Thymus (tissue), 11 donors: ENCODE measurements around the gene CTSW. TPM values are rescaled to one million over a fixed set of nuclear protein-coding genes. Genes with fewer than 3 reads are reported as not detected.
A peak's percentile ranks its signal among the peaks of the same experiment; 100 is the strongest.
"Not testable (repeated sequence)": the region's sequence is repeated elsewhere in the genome, so short reads cannot be mapped to it uniquely, and the experiment has no call there.

ENCODE experiments used
- DNase-seq, 9 donors: peaks; one replicate each; pipeline ENCODE4 v3.0.0-alpha.2; 2013; ENCODE audit warnings: low spot score in 9 of 9, low read depth in 6 of 9, missing footprints in 1 of 9
- H3K27ac ChIP-seq, 2 donors: one replicate each; pipeline ENCODE4 v1.5.1; 2013; ENCODE audit warnings: control low read depth in 1 of 2, low read depth in 1 of 2, low read length in 1 of 2, mild to moderate bottlenecking in 1 of 2, moderate library complexity in 1 of 2
- H3K27me3 ChIP-seq, 2 donors: one replicate each; pipeline ENCODE4 v1.5.1; 2013; ENCODE audit warnings: low read length in 1 of 2; ENCODE audit not compliant: control insufficient read depth in 2 of 2, insufficient read depth in 1 of 2
- H3K36me3 ChIP-seq, 2 donors: one replicate each; pipeline ENCODE4 v1.5.1; 2013; ENCODE audit warnings: low read length in 1 of 2, mild to moderate bottlenecking in 1 of 2, moderate library complexity in 1 of 2; ENCODE audit not compliant: control insufficient read depth in 2 of 2, insufficient read depth in 2 of 2
- H3K4me1 ChIP-seq, 2 donors: one replicate each; pipeline ENCODE4 v1.5.1; 2013; ENCODE audit warnings: low read length in 2 of 2; ENCODE audit not compliant: control insufficient read depth in 2 of 2, insufficient read depth in 2 of 2
- H3K4me3 ChIP-seq, 2 donors: one replicate each; pipeline ENCODE4 v1.5.1; 2013; ENCODE audit warnings: low read length in 2 of 2, control low read depth in 1 of 2, mild to moderate bottlenecking in 1 of 2
- H3K9me3 ChIP-seq, 2 donors: one replicate each; pipeline ENCODE4 v1.5.1; 2013; ENCODE audit warnings: low read length in 1 of 2, mild to moderate bottlenecking in 1 of 2; ENCODE audit not compliant: control insufficient read depth in 2 of 2, insufficient read depth in 1 of 2
- WGBS: extraction: QIAGEN DNeasy Blood & Tissue Kit; methylation state at CpG from one replicate; pipeline ENCODE4 v1.1.7; 2013; 5-methylcytosine and 5-hydroxymethylcytosine counted together
- polyA plus RNA-seq: library from polyadenylated mRNA; stranded (reverse); fragments of 200-250 nt; gene quantifications from one replicate; pipeline ENCODE4 v1.2.3, GENCODE V29; 2013
- total RNA-seq: library from RNA; stranded (reverse); fragments of 120-200 nt; gene quantifications from one replicate; pipeline ENCODE4 v1.2.4, GENCODE V29; 2013
- donor health status: healthy.

CTSW gene
- total and polyA plus RNA-seq, 2 donors, result 4.2 to 18.5 TPM

DNA sequence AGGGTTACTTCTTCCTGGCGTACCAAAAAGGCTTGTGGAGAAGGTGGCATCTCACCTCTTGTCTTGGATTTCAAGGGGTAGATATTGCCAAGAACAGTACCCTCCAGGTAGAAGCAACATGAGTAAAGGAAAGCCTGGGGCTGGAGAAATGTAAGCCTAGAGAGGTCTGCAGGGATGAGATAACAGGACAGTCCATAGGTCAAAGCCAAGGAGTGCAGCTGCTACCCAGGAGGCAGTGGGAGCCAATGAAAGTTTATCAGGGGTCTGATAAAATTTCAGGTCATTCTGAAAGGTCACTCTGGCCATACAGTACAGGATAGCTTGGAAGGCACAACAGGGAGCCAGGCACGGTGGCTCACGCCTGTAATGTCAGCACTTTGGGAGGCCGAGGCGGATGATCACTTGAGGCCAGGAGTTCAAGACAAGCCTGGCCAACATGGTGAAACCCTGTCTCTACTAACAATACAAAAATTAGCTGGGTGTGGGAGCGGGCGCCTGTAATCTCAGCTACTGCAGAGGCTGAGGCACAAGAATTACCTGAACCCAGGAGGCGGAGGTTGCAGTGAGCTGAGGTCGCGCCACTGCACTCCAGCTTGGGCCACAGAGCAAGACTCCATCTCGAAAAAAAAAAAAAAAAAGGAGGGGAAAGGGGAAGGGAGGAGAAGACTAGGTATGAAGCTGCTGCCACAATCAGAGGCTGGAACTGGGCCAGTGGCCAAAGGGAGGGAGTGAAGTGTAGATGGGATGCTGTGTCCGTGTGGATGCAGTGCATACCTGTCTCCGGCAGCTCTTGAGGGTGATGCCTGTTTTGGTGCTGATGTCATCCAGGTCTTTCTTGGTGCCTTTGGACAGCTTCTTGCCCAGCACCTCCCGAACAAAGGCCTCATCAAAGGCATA lies 7.4 kb downstream of the CTSW start:
- Histone ChIP-seq H3K4me1 (peaks cover 19 to 49% of the 10 kb centered on the region in 2 donors), H3K9me3 (peaks cover 0 to 7% of the 10 kb centered on the region in 2 donors)
- no peak for DNase-seq

DNA sequence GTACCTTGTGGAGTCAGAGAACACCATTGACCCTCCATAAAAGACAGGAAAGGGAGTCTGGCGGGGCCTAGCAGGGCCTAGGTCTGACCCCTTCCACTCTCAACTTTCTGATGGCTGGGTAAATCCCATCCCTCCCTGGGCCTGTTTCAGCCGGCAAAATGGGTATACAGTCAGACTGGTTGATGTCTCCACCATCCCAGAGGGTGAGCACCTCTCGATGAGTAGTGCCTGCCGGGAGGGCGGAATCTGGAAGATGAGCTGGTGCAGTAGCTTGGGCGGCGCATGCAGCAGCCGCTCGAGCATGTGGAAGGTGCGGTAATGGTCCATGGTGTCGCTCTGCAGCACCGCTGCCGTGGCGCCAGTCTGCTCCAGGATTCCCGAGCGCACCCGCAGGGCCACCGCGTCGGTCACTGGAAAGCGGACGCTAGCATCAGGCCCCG lies 8.1 kb downstream of the CTSW start:
- WGBS, result 9% methylated on average over 23 of the region's 23 CpGs
- peak overlapping the region; percentile 54 to 90 for H3K4me3 ChIP-seq
- H3K27ac ChIP-seq, result peak overlapping the region; percentile 77 to 95
- no peak for DNase-seq
- peaks cover 22 to 40% of the 10 kb centered on the region in 2 donors for H3K36me3 ChIP-seq
- H3K27me3 ChIP-seq, result no peaks in the 10 kb centered on the region
- peaks cover 0 to 7% of the 10 kb centered on the region in 2 donors for H3K9me3 ChIP-seq
- peaks cover 25 to 55% of the 10 kb centered on the region in 2 donors for H3K4me1 ChIP-seq

More for the DNA sequence above, 7.4 kb downstream of the CTSW start:
- WGBS, result 95% methylated on average over 14 of the region's 14 CpGs
- Histone ChIP-seq H3K27me3 (no peaks in the 10 kb centered on the region), H3K36me3 (peaks cover 26 to 47% of the 10 kb centered on the region in 2 donors), H3K27ac (no peak overlapping the region), H3K4me3 (peak overlapping the region in 1 of 2 donors; percentile 90)

DNA sequence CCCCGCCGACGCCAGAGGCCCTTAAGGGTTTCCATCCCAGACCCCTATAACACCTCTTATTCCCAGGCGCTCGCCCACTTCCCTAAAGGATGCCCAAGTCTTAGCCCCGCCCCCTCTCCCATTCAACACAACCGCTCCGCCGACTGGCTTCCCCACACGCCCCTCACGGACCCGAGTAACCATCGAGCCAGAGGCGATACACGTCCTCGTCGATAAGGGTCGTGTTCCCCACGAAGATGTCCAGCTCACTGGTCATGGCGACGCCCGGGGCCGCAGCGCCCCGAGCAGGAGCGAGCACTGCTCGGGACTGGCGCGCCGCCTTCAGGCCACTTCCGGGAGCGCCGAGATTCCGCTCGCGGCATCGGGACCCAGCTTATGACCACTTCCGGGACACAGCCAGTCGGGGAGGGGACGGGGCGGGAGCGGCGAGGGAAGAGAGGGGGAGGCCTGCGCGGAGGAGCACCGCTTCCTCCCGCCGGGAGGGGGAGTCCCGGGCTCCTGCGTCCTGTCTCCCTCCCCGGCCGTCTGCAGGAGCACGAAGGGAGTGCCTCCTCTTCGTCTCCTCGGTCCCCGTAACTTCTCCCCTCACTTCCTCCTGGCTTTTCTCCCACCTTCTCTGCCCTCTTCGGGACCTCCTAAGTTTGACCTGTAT lies 8.7 kb downstream of the CTSW start, which contains the start of gene FIBP:
Gene FIBP (minus strand): TSS at position 309 of the 652 bp plus-strand sequence. CDS start 53 bp downstream, at position 256.
- DNase-seq, result peak; percentile 82 to 96 (median 89)
- H3K4me3 ChIP-seq, result peak within 1 kb of the TSS; percentile 54 to 90
- no peaks in the 10 kb centered on the region for H3K27me3 ChIP-seq
- H3K9me3 ChIP-seq, result peaks cover 0 to 7% of the 10 kb centered on the region in 2 donors
- H3K27ac ChIP-seq, result peak within 1 kb of the TSS; percentile 92 to 95
- peaks cover 18 to 35% of the 10 kb centered on the region in 2 donors for H3K36me3 ChIP-seq
- H3K4me1 ChIP-seq, result peaks cover 27 to 61% of the 10 kb centered on the region in 2 donors
- under 1% methylated on average over 57 of the region's 57 CpGs for WGBS

DNA sequence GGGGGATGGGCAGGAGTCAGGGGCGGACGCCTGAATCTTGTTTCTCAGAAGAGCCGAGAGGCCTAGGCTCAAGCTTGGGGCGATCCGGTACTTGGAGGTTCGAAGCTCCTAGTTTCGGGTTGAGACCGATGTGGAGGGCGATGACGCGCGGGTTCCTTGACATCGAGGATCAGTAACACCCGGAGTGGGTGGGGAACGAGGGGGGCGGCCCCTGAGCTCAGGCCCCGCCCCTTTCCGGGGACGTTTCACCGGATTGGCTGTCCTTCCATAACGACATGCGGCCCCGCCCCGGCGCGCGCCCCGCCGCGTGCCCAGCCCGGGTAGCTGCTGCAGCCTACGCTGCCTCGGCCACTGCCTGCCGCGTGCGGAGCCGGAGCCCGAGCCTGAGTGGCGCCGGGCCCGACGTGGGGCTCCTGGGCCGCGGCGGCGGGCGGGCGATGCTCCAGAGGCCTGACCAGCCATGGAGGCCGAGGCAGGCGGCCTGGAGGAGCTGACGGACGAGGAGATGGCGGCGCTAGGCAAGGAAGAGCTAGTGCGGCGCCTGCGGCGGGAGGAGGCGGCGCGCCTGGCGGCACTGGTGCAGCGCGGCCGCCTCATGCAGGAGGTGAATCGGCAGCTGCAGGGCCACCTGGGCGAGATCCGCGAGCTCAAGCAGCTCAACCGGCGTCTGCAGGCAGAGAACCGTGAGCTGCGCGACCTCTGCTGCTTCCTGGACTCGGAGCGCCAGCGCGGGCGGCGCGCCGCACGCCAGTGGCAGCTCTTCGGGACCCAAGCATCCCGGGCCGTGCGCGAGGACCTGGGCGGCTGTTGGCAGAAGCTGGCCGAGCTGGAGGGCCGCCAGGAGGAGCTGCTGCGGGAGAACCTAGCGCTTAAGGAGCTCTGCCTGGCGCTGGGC lies 10.9 kb downstream of the CTSW start, which contains the start of gene CCDC85B:
Gene CCDC85B (plus strand): TSS at position 350 of the 895 bp plus-strand sequence. CDS start 111 bp downstream, at position 461.
- peaks cover 3 to 13% of the 10 kb centered on the region in 2 donors for H3K36me3 ChIP-seq
- peak within 1 kb of the TSS; percentile 73 to 90 for H3K4me3 ChIP-seq
- peak within 1 kb of the TSS; percentile 93 to 95 for H3K27ac ChIP-seq
- peaks cover 0 to 7% of the 10 kb centered on the region in 2 donors for H3K9me3 ChIP-seq
- DNase-seq, result peak; percentile 86 to 98 (median 96)
- peaks cover 37 to 65% of the 10 kb centered on the region in 2 donors for H3K4me1 ChIP-seq
- H3K27me3 ChIP-seq, result peaks cover 0 to 2% of the 10 kb centered on the region in 2 donors
- WGBS, result under 1% methylated on average over 94 of the region's 94 CpGs

DNA sequence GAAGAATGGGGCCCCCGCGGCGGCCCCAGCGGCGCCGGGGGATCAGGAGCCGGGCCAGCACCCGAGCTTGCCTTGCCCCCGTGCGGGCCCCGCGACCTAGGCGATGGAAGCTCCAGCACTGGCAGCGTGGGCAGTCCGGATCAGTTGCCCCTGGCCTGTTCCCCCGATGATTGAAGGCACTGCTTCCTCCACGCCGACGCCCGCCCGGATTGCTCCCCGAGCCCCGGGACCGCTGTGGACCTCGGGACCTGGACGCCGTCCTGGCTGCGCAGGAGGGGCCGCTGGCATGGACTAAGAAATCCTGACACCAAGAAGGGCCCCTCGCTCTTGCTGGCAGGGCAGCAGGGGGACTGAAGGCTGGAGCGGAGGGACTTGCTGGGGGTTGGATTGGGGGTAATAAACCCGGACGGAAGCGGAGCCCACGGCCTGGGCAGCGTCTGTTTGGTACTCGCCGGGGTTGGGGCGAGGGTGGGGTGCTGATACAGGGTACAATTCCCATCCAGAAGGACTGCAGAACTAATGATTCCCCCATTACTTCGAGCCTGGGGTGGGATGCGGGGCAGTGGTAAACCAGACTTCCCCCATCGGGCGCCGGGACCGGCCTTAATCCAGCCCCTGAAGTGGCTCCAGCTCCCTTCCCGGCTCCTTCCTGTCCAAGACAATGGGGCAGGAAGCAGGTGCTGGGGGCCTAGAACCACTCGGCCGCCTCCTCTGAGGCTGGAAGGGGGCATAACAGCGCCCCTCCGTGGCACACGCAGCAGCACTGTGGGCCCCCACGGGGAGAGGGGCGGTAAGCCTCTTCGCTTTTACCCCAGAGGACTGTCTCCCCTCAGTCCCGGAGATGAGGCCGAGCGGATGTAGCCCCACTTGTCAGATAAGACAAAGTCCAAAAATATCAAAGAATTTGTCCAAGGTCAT lies 11.8 kb downstream of the CTSW start:
- 3% methylated on average over 57 of the region's 57 CpGs for WGBS
- H3K36me3 ChIP-seq, result peaks cover 3 to 6% of the 10 kb centered on the region in 2 donors
- H3K4me1 ChIP-seq, result peaks cover 37 to 65% of the 10 kb centered on the region in 2 donors
- peaks cover 0 to 6% of the 10 kb centered on the region in 2 donors for H3K27me3 ChIP-seq
- H3K4me3 ChIP-seq, result peak overlapping the region; percentile 73 to 80
- peak overlapping the region; percentile 93 to 95 for H3K27ac ChIP-seq
- peaks cover 0 to 7% of the 10 kb centered on the region in 2 donors for H3K9me3 ChIP-seq
- DNase-seq, result peak in 3 of 9 donors; percentile 45 to 70 (median 50)

DNA sequence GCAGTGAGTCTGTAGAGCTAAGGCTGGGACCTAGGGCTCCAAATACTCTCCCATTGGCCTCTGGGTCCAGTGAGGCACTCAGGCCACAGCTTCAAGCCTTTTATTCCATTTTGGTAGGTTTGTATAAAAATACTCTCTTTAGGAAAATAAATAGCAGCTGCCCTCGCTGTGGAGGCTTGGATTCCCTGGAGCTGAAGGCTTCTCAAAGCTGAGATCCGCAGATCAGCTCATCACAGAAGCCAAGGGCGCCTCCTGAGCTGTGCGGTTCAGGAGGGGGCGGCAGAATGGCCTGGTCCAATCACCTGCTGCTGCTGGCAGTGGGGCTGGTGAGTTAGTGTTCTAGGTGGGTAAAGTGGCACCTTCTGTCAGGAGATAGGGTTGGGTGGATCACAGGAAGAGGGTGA lies 12.5 kb downstream of the CTSW start:
- peaks cover 37 to 63% of the 10 kb centered on the region in 2 donors for H3K4me1 ChIP-seq
- DNase-seq, H3K9me3 ChIP-seq, H3K36me3 ChIP-seq: not testable (repeated sequence)
- H3K4me3 ChIP-seq, result peak overlapping the region in 1 of 2 donors; percentile 80
- WGBS, result 84% methylated on average over 5 of the region's 5 CpGs
- peaks cover 0 to 11% of the 10 kb centered on the region in 2 donors for H3K27me3 ChIP-seq
- peak overlapping the region in 1 of 2 donors; percentile 95 for H3K27ac ChIP-seq

DNA sequence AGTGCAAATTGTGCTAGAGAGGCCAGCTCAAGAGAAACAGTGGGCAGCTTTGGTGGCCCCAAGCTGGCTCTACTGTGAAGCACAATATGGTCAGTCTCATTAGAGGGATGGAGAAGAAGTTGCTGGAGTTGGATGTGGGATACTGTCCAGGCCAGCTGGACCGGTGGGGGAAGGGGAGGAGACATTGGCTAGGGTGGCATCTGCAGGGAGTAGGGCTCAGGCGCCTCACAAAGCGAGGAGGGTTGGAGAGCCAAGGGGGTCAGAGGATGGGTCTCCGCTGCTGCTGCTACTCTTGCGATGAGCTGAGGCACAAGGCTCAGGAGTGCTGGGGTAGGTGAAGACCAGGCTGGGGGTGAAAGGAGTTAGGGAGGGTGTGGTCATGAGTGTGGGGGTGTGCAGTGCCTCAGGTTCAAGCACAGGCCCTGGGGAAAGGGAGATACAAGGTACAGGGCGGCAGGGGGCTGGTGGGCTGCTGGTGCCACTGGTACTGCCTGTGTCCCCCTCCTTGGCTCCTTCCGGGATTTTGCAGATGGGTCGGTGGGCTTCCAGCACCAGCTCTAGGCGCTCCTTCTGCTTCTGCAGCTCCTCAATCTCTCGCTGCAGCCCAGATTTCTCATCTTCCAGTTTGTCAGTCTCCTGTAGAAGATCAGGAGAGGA lies 13.2 kb downstream of the CTSW start:
- 88% methylated on average over 10 of the region's 10 CpGs for WGBS
- peaks cover 37 to 57% of the 10 kb centered on the region in 2 donors for H3K4me1 ChIP-seq
- no peaks in the 10 kb centered on the region for H3K36me3 ChIP-seq
- no peak for DNase-seq
- H3K9me3 ChIP-seq, result peaks cover 0 to 3% of the 10 kb centered on the region in 2 donors
- H3K27me3 ChIP-seq, result peaks cover 0 to 16% of the 10 kb centered on the region in 2 donors
- H3K4me3 ChIP-seq, result peak overlapping the region in 1 of 2 donors; percentile 40
- H3K27ac ChIP-seq, result no peak overlapping the region
